Tibial nerve (tissue), 4 donors: ENCODE measurements around the gene ANAPC4.

Source experiments
- CTCF ChIP-seq, 5 experiments: fragments of 200-600 bp in 3 of 5; fragments of 450-650 bp in 2 of 5; sonication (generic) in 3 of 5; IDR thresholded peaks; one replicate each; pipeline ENCODE4 v1.5.1; 2016 to 2019; ENCODE audit warnings: antibody characterized with exemption in 5 of 5, mild to moderate bottlenecking in 3 of 5, moderate library complexity in 2 of 5
- EP300 ChIP-seq, 2 donors: sonication (generic); formaldehyde crosslinking; IDR thresholded peaks; one replicate each; pipeline ENCODE4 v1.6.1; 2017; ENCODE audit warnings: antibody characterized with exemption in 2 of 2, mild to moderate bottlenecking in 1 of 2
- POLR2A ChIP-seq, 2 donors: fragments of 450-650 bp; IDR thresholded peaks; one replicate each; pipeline ENCODE4 v1.6.1; 2017; ENCODE audit warnings: antibody characterized with exemption in 2 of 2, mild to moderate bottlenecking in 2 of 2, moderate library complexity in 2 of 2

GRCh38 chr4:25386926-25387325 lies 9.9 kb downstream of the ANAPC4 start:
- no peak for TF ChIP-seq CTCF (IDR thresholded peaks at IDR 0.05)
- no peak for TF ChIP-seq EP300 (IDR thresholded peaks at IDR 0.05)
- no peak for TF ChIP-seq POLR2A (IDR thresholded peaks at IDR 0.05)
